ENCODE measurements around the gene DPP7. TPM values are rescaled to one million over a fixed set of nuclear protein-coding genes. Genes with fewer than 3 reads are reported as not detected.

Gene DPP7
- total RNA-seq, 4 donors from 2014 or later: 123 to 144 (median 138) TPM

GRCh38 chr9:137105814-137106661 is 8.5 kb downstream of the DPP7 start:
- intact Hi-C loops (cut with DNase I; ENCODE audit: low total_unique reads): loop anchor here (5.0 kb wide), 1 partner anchor 81 kb away; the partner anchor contains the start of genes ANAPC2 and SSNA1
- no peak overlapping the region for H3K4me3 ChIP-seq (ENCODE audit: low read depth, poor library complexity, severe bottlenecking)
- TF ChIP-seq POLR2A (IDR thresholded peaks at IDR 0.05) (no peak), CTCF (IDR thresholded peaks at IDR 0.05) (no peak)
- 95% methylated on average over 27 to 29 of the region's 31 CpGs for WGBS, 2 donors
- no peak for DNase-seq (ENCODE audit: low spot score in 2 of 2)

GRCh38 chr9:137103206-137103999 is 11.1 kb downstream of the DPP7 start:
- TF ChIP-seq POLR2A (IDR thresholded peaks at IDR 0.05): no peak
- no peak for TF ChIP-seq CTCF (IDR thresholded peaks at IDR 0.05)
- no peak for DNase-seq (ENCODE audit: low spot score in 2 of 2)
- 92 to 94% methylated on average over 37 of the region's 37 CpGs for WGBS, 2 donors
- intact Hi-C loops (cut with DNase I; ENCODE audit: low total_unique reads): no loop called here
- no peak overlapping the region for H3K4me3 ChIP-seq (ENCODE audit: low read depth, poor library complexity, severe bottlenecking)

GRCh38 chr9:137099231-137099630 is 15.3 kb downstream of the DPP7 start:
- WGBS, 2 donors: 89 to 93% methylated on average over 10 to 14 of the region's 14 CpGs
- no peak for TF ChIP-seq CTCF (IDR thresholded peaks at IDR 0.05)
- TF ChIP-seq POLR2A (IDR thresholded peaks at IDR 0.05): no peak
- no peak for DNase-seq (ENCODE audit: low spot score in 2 of 2)
- H3K4me3 ChIP-seq (ENCODE audit: low read depth, poor library complexity, severe bottlenecking): no peak overlapping the region
- intact Hi-C loops (cut with DNase I; ENCODE audit: low total_unique reads): no loop called here

GRCh38 chr9:137097761-137098462 is 16.6 kb downstream of the DPP7 start:
- no peak for TF ChIP-seq CTCF (IDR thresholded peaks at IDR 0.05)
- TF ChIP-seq POLR2A (IDR thresholded peaks at IDR 0.05): no peak
- H3K4me3 ChIP-seq (ENCODE audit: low read depth, poor library complexity, severe bottlenecking): no peak overlapping the region
- 91 to 92% methylated on average over 18 to 20 of the region's 20 CpGs for WGBS, 2 donors
- no peak for DNase-seq (ENCODE audit: low spot score in 2 of 2)
- intact Hi-C loops (cut with DNase I; ENCODE audit: low total_unique reads): no loop called here

- H3K4me3 ChIP-seq (ENCODE audit: low read depth, poor library complexity, severe bottlenecking): no peak overlapping the region
- intact Hi-C loops (cut with DNase I; ENCODE audit: low total_unique reads): no loop called here
- no peak for DNase-seq (ENCODE audit: low spot score in 2 of 2)
- 92 to 96% methylated on average over 31 of the region's 31 CpGs for WGBS, 2 donors
- TF ChIP-seq CTCF (IDR thresholded peaks at IDR 0.05) (no peak), POLR2A (IDR thresholded peaks at IDR 0.05) (no peak)
Measured at GRCh38 chr9:137096785-137097546, 17.6 kb downstream of the DPP7 start.

Measured in lower leg skin (tissue), 4 donors.